ENCODE data around the gene BTBD6.
"Not testable (repeated sequence)": the region's sequence is repeated elsewhere in the genome, so short reads cannot be mapped to it uniquely, and the experiment has no call there.

The BTBD6 gene

GRCh38 chr14:105269405-105269804 is 21.1 kb downstream of the BTBD6 start:
- DNase-seq (ENCODE audit: low read depth, low spot score), result no peak

GRCh38 chr14:105271224-105271890 is 23.0 kb downstream of the BTBD6 start:
- no peak for DNase-seq (ENCODE audit: low read depth, low spot score)

DNA sequence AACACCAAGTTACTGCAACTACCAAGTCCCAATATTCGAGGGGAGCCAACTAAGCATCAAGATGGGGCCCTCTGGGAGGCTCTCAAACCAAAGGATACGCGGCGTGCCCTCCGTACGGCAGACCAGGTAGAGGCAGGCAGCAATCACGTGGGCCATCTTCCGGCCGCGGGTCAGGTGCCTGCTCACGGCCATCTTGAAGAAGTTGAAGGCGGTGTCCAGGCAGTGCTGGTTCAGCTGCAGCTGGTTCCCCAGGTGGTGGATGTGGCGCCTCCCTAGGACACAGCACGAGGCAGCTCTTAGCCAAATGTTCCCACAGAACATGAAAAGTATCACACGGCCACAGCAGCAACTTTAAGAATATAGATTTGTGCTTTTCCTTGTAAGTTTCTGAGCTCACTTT is 24.3 kb downstream of the BTBD6 start:
- DNase-seq (ENCODE audit: low read depth, low spot score), result no peak

DNA sequence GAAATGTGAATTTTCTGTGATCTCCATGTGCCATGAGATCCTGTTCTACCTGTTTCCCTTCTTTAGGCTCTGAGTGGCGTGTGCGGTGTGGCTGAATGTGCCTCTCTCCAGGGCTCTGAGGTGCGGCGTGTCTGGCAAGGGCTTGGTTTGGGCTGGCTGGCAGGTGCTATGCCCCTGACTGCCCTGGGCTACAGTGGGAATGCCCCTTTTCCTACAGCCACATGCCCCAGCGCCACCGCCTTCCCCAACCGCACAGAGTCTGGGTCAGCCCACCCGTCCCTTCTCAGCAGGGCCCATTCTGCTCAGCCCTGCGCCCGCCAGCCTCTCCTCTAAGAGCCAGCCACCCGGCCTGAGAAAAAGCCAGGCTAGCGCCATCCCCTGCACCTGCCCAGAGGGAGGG is 24.7 kb downstream of the BTBD6 start:
- no peak for DNase-seq (ENCODE audit: low read depth, low spot score)

GRCh38 chr14:105274637-105275036 is 26.3 kb downstream of the BTBD6 start:
- no peak for DNase-seq (ENCODE audit: low read depth, low spot score)

GRCh38 chr14:105275267-105275946 is 27.1 kb downstream of the BTBD6 start:
- DNase-seq (ENCODE audit: low read depth, low spot score), result no peak

DNA sequence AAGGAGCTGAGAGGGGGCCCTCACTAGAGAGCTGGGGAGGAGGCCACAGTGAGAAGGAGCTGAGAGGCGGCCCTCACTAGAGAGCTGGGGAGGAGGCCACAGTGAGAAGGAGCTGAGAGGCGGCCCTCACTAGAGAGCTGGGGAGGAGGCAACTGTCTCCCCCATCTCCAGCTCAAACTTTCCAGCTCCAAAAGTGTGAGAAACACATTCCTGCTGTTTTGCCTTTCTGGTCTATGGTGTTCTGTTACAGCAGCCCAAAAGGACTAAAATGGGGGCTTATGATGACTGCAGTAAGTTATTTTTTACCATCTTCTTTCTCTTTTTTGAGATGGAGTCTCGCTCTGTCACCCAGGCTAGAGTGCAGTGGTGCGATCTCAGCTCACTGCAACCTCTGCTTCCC is 29.1 kb downstream of the BTBD6 start:
- not testable (repeated sequence) for DNase-seq (ENCODE audit: low read depth, low spot score)

DNA sequence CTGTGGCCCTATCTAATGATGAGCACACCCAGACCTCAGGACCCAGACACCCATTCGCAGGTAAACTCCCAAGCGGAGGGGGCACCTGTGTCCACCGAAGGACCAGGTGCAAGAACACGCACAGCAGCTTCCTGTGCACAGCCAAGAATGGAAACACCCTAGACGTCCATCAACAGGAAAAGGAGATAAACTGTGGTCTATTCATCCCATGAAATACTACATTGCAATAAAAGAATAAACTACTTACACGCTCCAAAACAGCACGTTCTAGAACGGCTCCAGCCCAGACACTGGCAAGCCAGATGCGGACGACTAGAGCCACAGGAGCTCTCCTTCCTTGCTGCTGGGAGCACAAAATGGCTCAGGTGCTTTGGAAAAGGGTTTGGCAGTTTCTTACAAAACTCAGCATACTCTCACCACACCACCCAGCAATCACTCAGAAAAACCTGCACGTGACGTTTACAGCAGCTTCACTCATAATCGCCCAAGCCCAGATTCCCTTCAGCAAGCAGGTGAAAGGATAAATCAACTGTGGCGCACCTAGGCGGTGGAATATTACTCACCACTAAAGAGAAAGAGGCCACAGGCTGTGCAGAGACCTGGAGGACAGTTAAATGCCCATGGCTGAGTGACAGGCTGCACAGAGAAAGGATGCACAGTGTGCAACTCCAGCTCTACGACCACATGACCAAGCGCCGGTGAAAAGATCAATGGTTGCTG is 31.5 kb downstream of the BTBD6 start:
- DNase-seq (ENCODE audit: low read depth, low spot score), result no peak

GRCh38 chr14:105280525-105280924 is 32.2 kb downstream of the BTBD6 start:
- DNase-seq (ENCODE audit: low read depth, low spot score), result no peak

GRCh38 chr14:105281371-105282097 is 33.2 kb downstream of the BTBD6 start:
- DNase-seq (ENCODE audit: low read depth, low spot score), result no peak

DNA sequence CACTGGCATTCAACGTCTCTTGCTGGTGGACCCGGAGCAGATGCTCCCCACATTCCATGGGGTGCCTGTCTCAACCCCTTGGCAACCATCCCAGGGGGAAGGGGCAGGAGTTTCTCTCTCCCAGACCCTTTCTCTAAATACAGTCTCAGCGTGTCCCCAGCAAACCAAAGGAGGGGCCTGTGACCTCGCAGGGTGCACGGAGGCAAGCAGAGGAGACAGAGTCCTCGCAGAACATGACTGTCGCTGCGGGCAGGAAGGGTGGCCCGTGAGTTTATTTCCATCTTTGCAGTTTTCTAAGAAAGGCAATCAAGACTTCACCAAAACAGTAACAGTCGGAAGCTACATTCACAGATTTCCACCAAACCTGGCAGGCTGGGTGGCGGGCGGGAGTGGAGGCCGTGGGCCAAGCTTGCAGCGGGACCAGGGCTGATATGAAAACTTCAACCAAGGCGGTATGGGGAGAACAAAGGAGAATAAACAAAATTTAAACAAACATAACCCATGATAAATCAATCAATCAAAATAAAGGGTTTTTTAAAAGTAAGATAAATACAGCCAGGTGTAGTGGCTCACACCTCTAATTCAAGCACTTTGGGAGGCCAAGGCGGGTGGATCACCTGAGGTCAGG is 33.9 kb downstream of the BTBD6 start:
- DNase-seq (ENCODE audit: low read depth, low spot score), result no peak

DNA sequence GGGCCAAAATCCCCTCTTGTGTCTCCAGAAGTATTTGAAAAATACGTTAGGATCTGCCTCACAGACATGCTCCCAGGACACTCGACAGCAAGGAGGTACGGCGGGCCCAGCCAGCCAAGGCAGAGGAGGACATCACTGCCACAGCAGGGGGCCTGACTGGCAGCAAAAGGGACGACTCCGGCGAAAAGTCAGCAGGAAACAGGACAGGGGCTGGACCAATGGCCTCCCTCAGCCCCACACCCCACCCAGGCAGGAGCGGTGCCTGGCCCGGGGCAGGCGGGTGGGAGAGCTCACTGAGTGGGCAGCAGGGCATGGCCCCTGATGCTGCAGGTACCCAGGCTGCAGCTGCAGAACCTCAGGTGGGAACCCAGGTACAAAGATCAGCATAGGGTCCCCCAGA is 34.7 kb downstream of the BTBD6 start:
- DNase-seq (ENCODE audit: low read depth, low spot score), result no peak

- no peak for DNase-seq (ENCODE audit: low read depth, low spot score)
Measured at GRCh38 chr14:105283899-105284298, 35.6 kb downstream of the BTBD6 start.

DNA sequence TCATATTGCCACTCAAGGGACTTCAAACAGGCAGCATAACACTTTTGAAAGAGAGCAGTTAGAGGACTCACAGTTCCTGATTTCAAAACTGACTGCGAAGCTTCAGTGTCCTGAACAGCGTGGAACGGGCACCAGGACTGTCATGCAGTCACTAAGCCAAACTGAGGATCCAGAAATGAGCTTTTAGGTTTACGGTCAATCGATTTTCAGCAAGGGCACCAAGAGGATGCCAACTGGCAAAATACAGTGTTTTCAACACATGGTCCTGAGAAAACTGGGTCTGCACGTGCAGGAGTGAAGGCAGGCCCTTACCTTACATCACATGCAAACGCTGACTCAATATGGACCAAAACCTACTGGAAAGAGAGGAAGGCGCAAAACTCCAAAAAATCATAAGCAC is 36.8 kb downstream of the BTBD6 start:
- DNase-seq (ENCODE audit: low read depth, low spot score), result no peak

GRCh38 chr14:105286759-105287144 is 38.4 kb downstream of the BTBD6 start:
- no peak for DNase-seq (ENCODE audit: low read depth, low spot score)

DNA sequence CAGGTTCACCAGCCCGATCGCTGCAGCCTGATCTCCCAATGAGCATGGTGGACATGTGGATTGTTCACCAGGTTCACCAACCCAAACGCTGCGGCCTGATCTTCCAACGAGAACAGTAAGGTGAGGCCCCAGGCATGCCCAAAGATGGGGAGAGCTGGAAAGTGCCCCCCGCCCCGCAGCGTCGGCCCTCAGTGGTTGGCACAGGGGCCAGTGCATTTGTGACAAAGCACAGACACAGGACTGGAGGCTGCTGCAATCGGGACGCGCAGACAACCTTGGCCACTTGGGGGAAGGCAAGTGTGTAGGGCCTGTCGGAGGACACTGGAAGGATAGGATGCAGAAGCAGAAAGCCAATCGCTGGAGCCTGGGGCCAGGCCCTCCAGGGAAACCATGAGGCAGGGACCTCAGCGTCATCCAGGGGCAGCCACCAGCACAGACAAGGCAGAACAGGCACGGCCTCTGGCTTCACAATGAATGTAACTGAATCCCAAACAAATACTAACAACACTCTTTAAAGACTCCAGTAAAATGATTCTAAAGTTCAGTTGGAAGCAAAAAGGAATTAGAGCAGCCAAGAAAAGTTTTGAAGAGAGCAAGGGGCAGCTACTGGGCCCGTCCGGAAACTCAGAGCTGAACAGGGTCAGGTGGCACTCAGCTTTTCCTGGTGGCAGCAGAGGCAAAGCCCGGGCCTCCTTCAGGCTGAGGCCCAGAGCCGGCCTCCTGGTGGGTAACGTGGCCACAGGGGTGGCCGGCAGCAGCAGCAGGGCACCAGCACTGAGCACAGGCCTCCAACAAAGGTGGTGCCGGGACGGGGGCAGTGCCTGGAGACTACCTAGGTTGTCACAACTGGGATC is 39.1 kb downstream of the BTBD6 start:
- DNase-seq (ENCODE audit: low read depth, low spot score), result no peak

GRCh38 chr14:105288936-105289335 is 40.6 kb downstream of the BTBD6 start:
- DNase-seq (ENCODE audit: low read depth, low spot score), result not testable (repeated sequence)

DNA sequence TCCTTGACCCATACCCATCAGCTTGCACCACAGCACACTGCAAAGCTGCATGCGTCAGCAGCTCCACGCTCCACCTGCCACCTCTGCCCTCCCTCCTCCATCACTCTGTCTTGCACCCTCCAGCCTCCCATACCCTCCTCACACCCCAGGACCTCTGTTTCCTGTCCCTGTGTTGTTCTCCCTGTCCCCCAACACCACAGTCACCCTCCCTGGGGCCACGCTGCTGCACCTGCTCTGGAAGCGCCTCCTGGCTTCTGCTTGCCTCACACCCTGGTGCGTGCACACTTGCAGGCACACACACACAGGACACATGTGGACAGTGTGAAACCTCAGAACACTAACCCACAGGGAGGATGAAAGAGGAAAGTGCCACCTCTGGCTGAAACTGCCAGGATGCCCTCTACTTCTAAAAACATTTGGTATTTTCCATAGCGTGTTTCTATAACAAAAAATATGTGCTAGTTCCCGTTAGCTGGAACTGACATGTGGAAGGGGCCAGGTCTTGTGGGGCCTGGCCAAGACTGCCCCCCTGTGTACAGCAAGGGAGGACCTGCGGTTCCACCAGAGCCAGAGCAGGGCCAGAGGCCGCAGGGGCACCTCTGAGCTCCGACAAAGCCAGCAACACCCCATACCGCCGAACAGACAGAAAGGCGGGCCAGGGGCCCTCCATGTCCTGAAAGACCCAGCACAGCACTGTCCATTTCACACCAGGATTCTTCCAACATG is 42.5 kb downstream of the BTBD6 start:
- no peak for DNase-seq (ENCODE audit: low read depth, low spot score)

GRCh38 chr14:105292826-105293711 is 44.7 kb downstream of the BTBD6 start:
- no peak for DNase-seq (ENCODE audit: low read depth, low spot score)
